ENCODE data around the gene RPA3. TPM values are rescaled to one million over a fixed set of nuclear protein-coding genes. Genes with fewer than 3 reads are reported as not detected.

The RPA3 gene
- total RNA-seq, 1 donor from 2014 or later, result 39.6 TPM

DNA sequence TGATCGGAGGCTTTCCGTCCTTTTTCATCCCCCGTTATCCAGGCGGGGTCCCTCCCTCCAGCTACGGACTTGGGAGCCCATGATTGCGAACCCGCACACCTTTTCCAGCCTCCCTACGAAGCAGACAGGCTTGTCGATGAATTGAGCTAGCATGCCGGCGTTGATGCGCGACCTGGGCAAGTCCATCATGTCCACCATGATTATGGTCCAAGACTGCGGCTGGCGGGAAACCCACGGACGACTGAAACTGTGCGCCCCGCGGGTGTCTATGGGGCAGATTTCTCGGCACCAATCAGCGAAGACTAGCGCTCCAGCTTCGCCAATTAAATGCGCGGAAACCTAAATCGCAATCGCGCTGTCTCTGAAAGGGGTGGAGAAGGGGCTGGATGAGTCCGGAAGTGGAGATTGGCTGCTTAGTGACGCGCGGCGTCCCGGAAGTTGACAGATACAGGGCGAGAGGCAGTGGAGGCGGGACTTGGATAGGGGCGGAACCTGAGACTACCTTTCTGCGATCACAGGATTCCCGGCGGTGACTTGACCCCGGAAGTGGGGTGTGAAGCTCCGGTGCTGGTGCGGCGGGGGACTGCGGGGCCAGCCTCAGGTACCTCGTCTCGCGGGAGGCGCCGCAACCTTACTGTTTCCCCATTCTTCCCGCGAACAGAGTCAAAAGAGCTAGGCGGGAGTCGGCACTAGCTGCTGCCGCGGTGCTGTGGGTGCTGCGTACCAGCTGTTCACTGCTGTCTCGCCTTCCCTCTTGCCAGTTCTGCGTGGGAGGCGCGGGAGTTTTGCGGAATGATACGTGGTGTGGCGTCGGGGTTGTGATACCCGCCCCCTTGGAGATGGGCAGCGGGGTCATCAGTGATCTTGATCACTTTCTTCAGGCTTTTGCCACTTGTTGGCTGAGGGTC lies 77.9 kb downstream of the RPA3 start, which contains the start of gene UMAD1:
Gene UMAD1, plus strand, starts transcription at position 532 of the 908 bp plus-strand sequence. CDS start 32,620 bp downstream, outside the sequence.
- H3K4me1 Mint-ChIP-seq (ENCODE audit: low read depth), result peaks cover 23% of the 10 kb centered on the region
- H3K27ac Mint-ChIP-seq, result peak within 1 kb of the TSS; percentile 99
- no peaks in the 10 kb centered on the region for H3K27me3 Mint-ChIP-seq
- peaks cover 23% of the 10 kb centered on the region for H3K36me3 Mint-ChIP-seq (ENCODE audit: insufficient read depth)
- TF ChIP-seq, protein P1, sequence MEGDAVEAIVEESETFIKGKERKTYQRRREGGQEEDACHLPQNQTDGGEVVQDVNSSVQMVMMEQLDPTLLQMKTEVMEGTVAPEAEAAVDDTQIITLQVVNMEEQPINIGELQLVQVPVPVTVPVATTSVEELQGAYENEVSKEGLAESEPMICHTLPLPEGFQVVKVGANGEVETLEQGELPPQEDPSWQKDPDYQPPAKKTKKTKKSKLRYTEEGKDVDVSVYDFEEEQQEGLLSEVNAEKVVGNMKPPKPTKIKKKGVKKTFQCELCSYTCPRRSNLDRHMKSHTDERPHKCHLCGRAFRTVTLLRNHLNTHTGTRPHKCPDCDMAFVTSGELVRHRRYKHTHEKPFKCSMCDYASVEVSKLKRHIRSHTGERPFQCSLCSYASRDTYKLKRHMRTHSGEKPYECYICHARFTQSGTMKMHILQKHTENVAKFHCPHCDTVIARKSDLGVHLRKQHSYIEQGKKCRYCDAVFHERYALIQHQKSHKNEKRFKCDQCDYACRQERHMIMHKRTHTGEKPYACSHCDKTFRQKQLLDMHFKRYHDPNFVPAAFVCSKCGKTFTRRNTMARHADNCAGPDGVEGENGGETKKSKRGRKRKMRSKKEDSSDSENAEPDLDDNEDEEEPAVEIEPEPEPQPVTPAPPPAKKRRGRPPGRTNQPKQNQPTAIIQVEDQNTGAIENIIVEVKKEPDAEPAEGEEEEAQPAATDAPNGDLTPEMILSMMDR (IDR thresholded peaks at IDR 0.05; ENCODE audit: unreplicated experiment), result no peak
- peaks cover 6% of the 10 kb centered on the region for H3K9me3 Mint-ChIP-seq (ENCODE audit: low read depth)
- H3K4me3 Mint-ChIP-seq (ENCODE audit: low read depth), result peak within 1 kb of the TSS; percentile 99
- DNase-seq (ENCODE audit: low spot score, unreplicated experiment), result peak; percentile 91

GRCh38 chr7:7639847-7640220 lies 78.6 kb downstream of the RPA3 start:
- peak overlapping the region; percentile 99 for H3K27ac Mint-ChIP-seq
- TF ChIP-seq, protein P1 (IDR thresholded peaks at IDR 0.05; ENCODE audit: unreplicated experiment), result no peak
- peak overlapping the region; percentile 99 for H3K4me3 Mint-ChIP-seq (ENCODE audit: low read depth)
- peaks cover 19% of the 10 kb centered on the region for H3K36me3 Mint-ChIP-seq (ENCODE audit: insufficient read depth)
- peaks cover 23% of the 10 kb centered on the region for H3K4me1 Mint-ChIP-seq (ENCODE audit: low read depth)
- no peak for DNase-seq (ENCODE audit: low spot score, unreplicated experiment)
- peaks cover 5% of the 10 kb centered on the region for H3K9me3 Mint-ChIP-seq (ENCODE audit: low read depth)
- no peaks in the 10 kb centered on the region for H3K27me3 Mint-ChIP-seq

DNA sequence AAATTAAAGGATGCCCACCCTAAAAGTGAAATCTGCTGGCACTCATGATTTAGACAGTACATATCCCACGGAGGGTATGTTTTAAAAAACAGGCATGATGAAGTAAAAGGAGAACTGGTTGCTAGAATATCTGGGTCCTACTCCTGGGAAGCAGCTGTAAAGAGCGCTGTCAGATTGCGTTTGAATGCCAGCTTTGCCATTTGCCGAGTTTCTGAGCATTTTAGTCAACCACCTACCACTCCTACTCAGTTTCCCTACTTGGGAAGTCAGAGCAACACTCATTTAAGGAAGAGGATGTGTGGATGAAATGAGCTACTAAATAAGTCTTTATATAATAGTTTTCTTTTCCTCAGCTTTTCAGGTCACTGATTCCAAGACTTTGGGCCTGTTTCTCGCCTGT lies 79.0 kb downstream of the RPA3 start:
- H3K27me3 Mint-ChIP-seq, result no peaks in the 10 kb centered on the region
- H3K9me3 Mint-ChIP-seq (ENCODE audit: low read depth), result peaks cover 3% of the 10 kb centered on the region
- TF ChIP-seq, protein P1 (IDR thresholded peaks at IDR 0.05; ENCODE audit: unreplicated experiment), result no peak
- H3K27ac Mint-ChIP-seq, result peak overlapping the region; percentile 99
- peak overlapping the region; percentile 99 for H3K4me3 Mint-ChIP-seq (ENCODE audit: low read depth)
- peaks cover 23% of the 10 kb centered on the region for H3K4me1 Mint-ChIP-seq (ENCODE audit: low read depth)
- H3K36me3 Mint-ChIP-seq (ENCODE audit: insufficient read depth), result peaks cover 16% of the 10 kb centered on the region
- DNase-seq (ENCODE audit: low spot score, unreplicated experiment), result no peak

DNA sequence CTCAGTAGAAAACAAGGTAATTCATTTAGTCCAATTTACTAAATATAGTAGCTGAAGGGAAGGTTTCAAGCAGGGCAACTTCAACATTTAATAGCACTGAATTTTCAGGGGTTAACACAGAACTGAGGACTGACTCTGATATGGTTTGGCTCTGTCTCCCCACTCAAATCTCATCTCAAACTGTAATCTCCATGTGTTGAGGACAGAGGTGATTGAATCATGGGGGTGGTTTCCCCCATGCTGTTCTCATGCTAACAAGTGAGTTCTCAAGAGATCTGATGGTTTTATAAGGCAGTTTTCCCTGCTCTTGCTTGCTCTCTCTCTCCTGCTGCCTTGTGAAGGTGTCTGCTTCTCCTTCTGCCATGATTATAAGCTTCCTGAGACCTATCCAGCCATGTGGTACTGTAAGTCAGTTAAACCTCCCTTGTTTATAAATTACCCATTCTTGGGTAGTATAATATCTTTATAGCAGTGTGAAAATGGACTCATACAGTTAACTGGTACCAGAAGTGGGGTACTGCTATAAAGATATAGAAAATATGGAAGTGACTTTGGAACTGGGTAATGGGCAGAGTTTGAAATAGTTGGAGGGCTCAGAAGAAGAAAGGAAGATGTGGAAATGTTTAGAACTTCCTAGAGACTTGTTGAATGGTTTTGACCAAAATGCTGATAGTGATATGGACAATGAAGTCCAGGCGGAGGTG lies 87.6 kb downstream of the RPA3 start:
- peaks cover 7% of the 10 kb centered on the region for H3K36me3 Mint-ChIP-seq (ENCODE audit: insufficient read depth)
- no peak overlapping the region for H3K27ac Mint-ChIP-seq
- TF ChIP-seq, protein P1 (IDR thresholded peaks at IDR 0.05; ENCODE audit: unreplicated experiment), result no peak
- no peaks in the 10 kb centered on the region for H3K27me3 Mint-ChIP-seq
- H3K9me3 Mint-ChIP-seq (ENCODE audit: low read depth), result peaks cover 23% of the 10 kb centered on the region
- no peak for DNase-seq (ENCODE audit: low spot score, unreplicated experiment)
- no peaks in the 10 kb centered on the region for H3K4me1 Mint-ChIP-seq (ENCODE audit: low read depth)
- no peak overlapping the region for H3K4me3 Mint-ChIP-seq (ENCODE audit: low read depth)

DNA sequence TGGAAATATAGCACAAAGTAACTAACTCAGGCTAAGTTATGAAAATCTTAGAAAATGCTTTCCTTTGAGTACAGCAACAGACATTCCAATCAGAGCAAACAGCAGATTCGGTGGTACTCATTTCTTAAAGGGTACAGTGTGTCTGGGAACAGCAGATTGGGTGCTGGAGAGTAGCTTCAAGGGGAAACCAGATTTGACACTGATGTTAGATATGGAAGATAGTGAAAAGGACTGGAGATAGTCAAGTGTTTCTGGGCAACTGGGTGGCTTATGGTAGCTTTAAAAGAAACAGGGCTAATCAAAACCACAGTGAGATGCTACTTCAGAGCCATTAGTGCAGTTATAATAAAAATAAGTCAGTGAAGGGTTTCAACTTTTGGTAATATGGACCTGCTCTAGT lies 89.9 kb downstream of the RPA3 start:
- no peak for DNase-seq (ENCODE audit: low spot score, unreplicated experiment)
- Mint-ChIP-seq H3K27ac (no peak overlapping the region), H3K27me3 (no peaks in the 10 kb centered on the region), H3K36me3 (ENCODE audit: insufficient read depth) (peaks cover 7% of the 10 kb centered on the region), H3K4me1 (ENCODE audit: low read depth) (no peaks in the 10 kb centered on the region), H3K9me3 (ENCODE audit: low read depth) (peaks cover 25% of the 10 kb centered on the region), H3K4me3 (ENCODE audit: low read depth) (no peak overlapping the region)
- TF ChIP-seq, protein P1 (IDR thresholded peaks at IDR 0.05; ENCODE audit: unreplicated experiment), result no peak
